Loucy (cell line): Measurements from ENCODE around the gene LEPROT.

Experiments
- H2AFZ ChIP-seq: fragments of 200-600 bp; sonication (generic); 2 replicates; pipeline ENCODE4 v1.6.0; 2016; ENCODE audit warnings: antibody characterized with exemption, mild to moderate bottlenecking, low read length, moderate library complexity
- H3F3A ChIP-seq: fragments of 200-600 bp; 2 replicates; pipeline ENCODE4 v1.6.0; 2016; ENCODE audit warnings: antibody characterized with exemption, low read depth, mild to moderate bottlenecking
- H3K27me3 ChIP-seq: fragments of 200-600 bp; sonication (generic); 2 replicates; pipeline ENCODE4 v1.6.1; 2014; ENCODE audit warnings: low read length, mild to moderate bottlenecking; ENCODE audit not compliant: insufficient read depth, poor library complexity, severe bottlenecking
- H3K36me3 ChIP-seq: fragments of 200-600 bp; sonication (generic); 2 replicates; pipeline ENCODE4 v1.6.1; 2016; ENCODE audit warnings: low read length; ENCODE audit not compliant: insufficient read depth
- H3K4me1 ChIP-seq: fragments of 200-600 bp; sonication (generic); 2 replicates; pipeline ENCODE4 v1.5.1; 2014; ENCODE audit warnings: low read length, mild to moderate bottlenecking; ENCODE audit not compliant: insufficient read depth, poor library complexity, severe bottlenecking
- H3K4me2 ChIP-seq: fragments of 200-600 bp; sonication (generic); 2 replicates; pipeline ENCODE4 v1.6.0; 2014; ENCODE audit warnings: antibody characterized with exemption, low read length, low read depth, mild to moderate bottlenecking; ENCODE audit not compliant: poor library complexity, severe bottlenecking
- H3K4me3 ChIP-seq: fragments of 200-600 bp; sonication (generic); 2 replicates; pipeline ENCODE4 v1.5.1; 2014; ENCODE audit warnings: low read length, mild to moderate bottlenecking, mixed read lengths; ENCODE audit not compliant: poor library complexity, severe bottlenecking
- H3K79me2 ChIP-seq: fragments of 200-600 bp; sonication (generic); 2 replicates; pipeline ENCODE4 v1.6.1; 2014; ENCODE audit warnings: low read length; ENCODE audit not compliant: insufficient read depth
- H3K9ac ChIP-seq: fragments of 200-600 bp; sonication (generic); 2 replicates; pipeline ENCODE4 v1.6.0; 2014; ENCODE audit warnings: mild to moderate bottlenecking, low read depth, low read length, moderate library complexity; ENCODE audit not compliant: poor library complexity, severe bottlenecking
- H3K9me2 ChIP-seq: fragments of 200-600 bp; sonication (generic); replicated peaks from 2 replicates; pipeline ENCODE4 v1.6.1; 2016; ENCODE audit warnings: low read depth, low read length, mixed read lengths
- H3K9me3 ChIP-seq: fragments of 200-600 bp; sonication (generic); 2 replicates; pipeline ENCODE4 v1.6.1; 2014; ENCODE audit warnings: mild to moderate bottlenecking, antibody characterized with exemption, low read length, low read depth; ENCODE audit not compliant: insufficient read depth
- H4K20me1 ChIP-seq: fragments of 200-600 bp; sonication (generic); 2 replicates; pipeline ENCODE4 v1.6.0; 2014; ENCODE audit warnings: antibody characterized with exemption, low read length, mild to moderate bottlenecking; ENCODE audit not compliant: insufficient read depth, poor library complexity, severe bottlenecking
- CTCF ChIP-seq: fragments of 200-600 bp; sonication (generic); conservative IDR thresholded peaks from 2 replicates; pipeline ENCODE4 v1.5.1; 2014; ENCODE audit warnings: mild to moderate bottlenecking, antibody characterized with exemption, low read length
- EZH2phosphoT487 ChIP-seq: fragments of 200-600 bp; IDR thresholded peaks from 2 replicates; pipeline ENCODE4 v1.6.1; 2018; ENCODE audit warnings: antibody characterized with exemption, mild to moderate bottlenecking, moderate library complexity, borderline replicate concordance

Gene LEPROT

GRCh38 chr1:65432918-65433317 lies 12.4 kb downstream of the LEPROT start:
- Histone ChIP-seq H3K27me3 (no peaks in the 10 kb centered on the region), H3K9me3 (no peaks in the 10 kb centered on the region)
- no peak for TF ChIP-seq EZH2phosphoT487
- TF ChIP-seq CTCF = no peak

GRCh38 chr1:65434255-65434654 lies 13.8 kb downstream of the LEPROT start:
- no peaks in the 10 kb centered on the region for H3K27me3 ChIP-seq
- H3F3A ChIP-seq = no peaks in the 10 kb centered on the region
- H4K20me1 ChIP-seq = peaks cover 3% of the 10 kb centered on the region
- no peak overlapping the region for H3K4me2 ChIP-seq
- H3K9me2 ChIP-seq = no peaks in the 10 kb centered on the region
- peaks cover under 1% of the 10 kb centered on the region; the same call in 1 of the 2 replicates for H3K79me2 ChIP-seq
- peaks cover 28% of the 10 kb centered on the region; the same call in 1 of the 2 replicates for H3K36me3 ChIP-seq
- TF ChIP-seq EZH2phosphoT487 (no peak), CTCF (peak; percentile 38)
- H2AFZ ChIP-seq = no peak overlapping the region
- peaks cover 16% of the 10 kb centered on the region for H3K4me1 ChIP-seq
- no peaks in the 10 kb centered on the region for H3K9me3 ChIP-seq
- no peak overlapping the region for H3K9ac ChIP-seq
- no peak overlapping the region for H3K4me3 ChIP-seq

More at GRCh38 chr1:65432918-65433317, 12.4 kb downstream of the LEPROT start:
- no peaks in the 10 kb centered on the region for H3K9me2 ChIP-seq
- H2AFZ ChIP-seq = no peak overlapping the region
- H3K36me3 ChIP-seq = peaks cover 28% of the 10 kb centered on the region; the same call in 1 of the 2 replicates
- peaks cover 3% of the 10 kb centered on the region for H4K20me1 ChIP-seq
- no peaks in the 10 kb centered on the region for H3F3A ChIP-seq
- no peak overlapping the region for H3K4me2 ChIP-seq
- no peak overlapping the region for H3K4me3 ChIP-seq
- H3K4me1 ChIP-seq = peaks cover 23% of the 10 kb centered on the region
- H3K9ac ChIP-seq = no peak overlapping the region
- H3K79me2 ChIP-seq = peaks cover 4% of the 10 kb centered on the region; the same call in 1 of the 2 replicates

GRCh38 chr1:65434760-65435159 lies 14.3 kb downstream of the LEPROT start:
- no peak for TF ChIP-seq EZH2phosphoT487
- TF ChIP-seq CTCF = no peak
- Histone ChIP-seq H3K4me3 (no peak overlapping the region), H3K4me1 (peaks cover 15% of the 10 kb centered on the region), H3K9me2 (no peaks in the 10 kb centered on the region), H4K20me1 (peaks cover 3% of the 10 kb centered on the region), H2AFZ (no peak overlapping the region), H3K4me2 (no peak overlapping the region), H3K27me3 (no peaks in the 10 kb centered on the region), H3K9ac (no peak overlapping the region), H3K79me2 (no peaks in the 10 kb centered on the region), H3K9me3 (no peaks in the 10 kb centered on the region), H3K36me3 (peaks cover 26% of the 10 kb centered on the region; the same call in 1 of the 2 replicates), H3F3A (no peaks in the 10 kb centered on the region)
